CD4-positive, alpha-beta T cell (primary cell): ENCODE results near the gene HBG1. TPM values are rescaled to one million over a fixed set of nuclear protein-coding genes. Genes with fewer than 3 reads are reported as not detected.

Experiments
- ATAC-seq: fragments of 200-7000 bp; cut with Tn5 transposase; one replicate; pipeline ENCODE4 v1.10.0; 2022; ENCODE audit warnings: mild to moderate bottlenecking; ENCODE audit not compliant: poor library complexity
- CTCF ChIA-PET: fragments of 350-600 bp; sonication (Branson Sonifier 250); formaldehyde crosslinking; loops from one replicate; lab custom pipeline; 2021; ENCODE audit warnings: antibody characterized with exemption, inconsistent platforms; lab: Charles Lee
- POLR2A ChIA-PET: fragments of 350-600 bp; sonication (Branson Sonifier 250); formaldehyde crosslinking; loops from one replicate; lab custom pipeline; 2021; ENCODE audit warnings: antibody characterized with exemption, inconsistent platforms; lab: Charles Lee
- DNase-seq, 14 experiments: peaks; one replicate each; pipeline ENCODE4 v3.0.0-alpha.2; 2013 to 2020; ENCODE audit warnings: mixed read lengths in 2 of 14
- H3K27ac ChIP-seq, 2 donors: one replicate each; pipeline versions ENCODE4 v1.5.1 to v1.7.0; 2013; ENCODE audit warnings: low read length in 2 of 2, low read depth in 1 of 2, mild to moderate bottlenecking in 1 of 2
- H3K27me3 ChIP-seq, 2 experiments: 1 replicate in 1 of 2; 2 replicates in 1 of 2; pipeline versions ENCODE4 v1.6.1 to v1.7.0; 2013; ENCODE audit warnings: low read length in 2 of 2, control low read depth in 1 of 2, mild to moderate bottlenecking in 1 of 2, moderate library complexity in 1 of 2; ENCODE audit not compliant: insufficient read depth in 2 of 2, control insufficient read depth in 1 of 2
- H3K36me3 ChIP-seq: one replicate; pipeline ENCODE4 v1.6.1; 2013; ENCODE audit warnings: low read length, control low read depth; ENCODE audit not compliant: insufficient read depth
- H3K4me1 ChIP-seq: one replicate; pipeline ENCODE4 v1.6.1; 2013; ENCODE audit warnings: low read length, control low read depth; ENCODE audit not compliant: insufficient read depth
- H3K4me3 ChIP-seq: one replicate; pipeline ENCODE4 v1.5.1; 2013; ENCODE audit warnings: mild to moderate bottlenecking, low read length, moderate library complexity
- H3K9me3 ChIP-seq, 2 experiments: 1 replicate in 1 of 2; 2 replicates in 1 of 2; pipeline versions ENCODE4 v1.6.1 to v1.7.0; 2013; ENCODE audit warnings: low read length in 2 of 2, mild to moderate bottlenecking in 2 of 2, control low read depth in 1 of 2, moderate library complexity in 1 of 2; ENCODE audit not compliant: control insufficient read depth in 1 of 2, insufficient read depth in 1 of 2
- H3K27ac Mint-ChIP-seq: one replicate; pipeline ENCODE4 v1.8.0; 2020; ENCODE audit warnings: mixed read lengths
- H3K27me3 Mint-ChIP-seq: one replicate; pipeline ENCODE4 v1.8.0; 2021; ENCODE audit warnings: mixed read lengths
- H3K36me3 Mint-ChIP-seq: one replicate; pipeline ENCODE4 v1.8.0; 2021; ENCODE audit warnings: low read depth, mixed read lengths
- H3K4me1 Mint-ChIP-seq: one replicate; pipeline ENCODE4 v1.8.0; 2021; ENCODE audit warnings: low read depth, mixed read lengths
- H3K4me3 Mint-ChIP-seq: one replicate; pipeline ENCODE4 v1.8.0; 2020; ENCODE audit warnings: mild to moderate bottlenecking, mixed read lengths
- H3K9me3 Mint-ChIP-seq: one replicate; pipeline ENCODE4 v1.8.0; 2020; ENCODE audit warnings: mixed read lengths
- CTCF ChIP-seq: fragments of 200-600 bp; IDR thresholded peaks from one replicate; pipeline ENCODE4 v1.8.0; 2022; ENCODE audit warnings: antibody characterized with exemption, mild to moderate bottlenecking
- intact Hi-C, 2 experiments: fragments of 100-400 bp; cut with DNase I in 1 of 2; cut with micrococcal nuclease in 1 of 2; formaldehyde crosslinking; loops; one replicate each; pipeline versions ENCODE4 v1.15.1 to v1.9.0; 2023 to 2025; cut with DNase I, micrococcal nuclease
- total RNA-seq, 174 experiments: library from RNA in 2 of 174; stranded (reverse) in 2 of 174; gene quantifications; one replicate each; pipeline ENCODE4 v1.2.3 and lab custom pipeline; 2021 to 2026

The HBG1 gene
- total RNA-seq, 2 experiments from 2014 or later: not detected

DNA sequence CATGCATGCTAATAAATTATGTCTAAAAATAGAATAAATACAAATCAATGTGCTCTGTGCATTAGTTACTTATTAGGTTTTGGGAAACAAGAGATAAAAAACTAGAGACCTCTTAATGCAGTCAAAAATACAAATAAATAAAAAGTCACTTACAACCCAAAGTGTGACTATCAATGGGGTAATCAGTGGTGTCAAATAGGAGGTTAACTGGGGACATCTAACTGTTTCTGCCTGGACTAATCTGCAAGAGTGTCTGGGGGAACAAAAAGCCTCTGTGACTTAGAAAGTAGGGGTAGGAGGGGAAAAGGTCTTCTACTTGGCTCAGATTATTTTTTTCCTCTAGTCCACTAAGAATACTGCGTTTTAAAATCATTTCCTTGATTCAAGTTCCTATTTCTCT lies 22.0 kb downstream of the HBG1 start:
- no peak overlapping the region for H3K27ac ChIP-seq
- ATAC-seq (no peak), DNase-seq (no peak)
- no peak overlapping the region for H3K4me3 ChIP-seq
- no peaks in the 10 kb centered on the region for H3K36me3 ChIP-seq
- Mint-ChIP-seq H3K27me3 (peaks cover 6% of the 10 kb centered on the region), H3K36me3 (no peaks in the 10 kb centered on the region), H3K9me3 (no peaks in the 10 kb centered on the region), H3K4me1 (no peaks in the 10 kb centered on the region), H3K27ac (no peak overlapping the region), H3K4me3 (no peak overlapping the region)
- peaks cover 0 to 13% of the 10 kb centered on the region in 2 experiments for H3K27me3 ChIP-seq
- no peak for TF ChIP-seq CTCF
- no peaks in the 10 kb centered on the region for H3K4me1 ChIP-seq
- intact Hi-C loops: no loop called here
- peaks cover 0 to 12% of the 10 kb centered on the region in 2 experiments for H3K9me3 ChIP-seq
- ChIA-PET POLR2A (no interaction called here), CTCF (no interaction called here)

GRCh38 chr11:5226732-5227310 lies 22.8 kb downstream of the HBG1 start, which contains the start of gene HBB:
Gene HBB (minus strand): TSS chr11:5227071. CDS start chr11:5227021, 50 bp downstream.
- intact Hi-C loops: no loop called here
- Mint-ChIP-seq H3K27ac (no peak within 1 kb of the TSS), H3K36me3 (no peaks in the 10 kb centered on the region), H3K4me3 (no peak within 1 kb of the TSS), H3K27me3 (peaks cover 6% of the 10 kb centered on the region), H3K9me3 (no peaks in the 10 kb centered on the region), H3K4me1 (no peaks in the 10 kb centered on the region)
- no peak for ATAC-seq
- CTCF ChIA-PET: no interaction called here
- H3K27ac ChIP-seq: no peak within 1 kb of the TSS
- POLR2A ChIA-PET: no interaction called here
- TF ChIP-seq CTCF: no peak
- no peak for DNase-seq
- no peak within 1 kb of the TSS for H3K4me3 ChIP-seq
- peaks cover 0 to 12% of the 10 kb centered on the region in 2 experiments for H3K9me3 ChIP-seq
- no peaks in the 10 kb centered on the region for H3K4me1 ChIP-seq
- no peaks in the 10 kb centered on the region for H3K36me3 ChIP-seq
- H3K27me3 ChIP-seq: peaks cover 0 to 13% of the 10 kb centered on the region in 2 experiments

- H3K27ac ChIP-seq: no peak overlapping the region
Measured at GRCh38 chr11:5225480-5225871, 24.2 kb downstream of the HBG1 start.

More at GRCh38 chr11:5225480-5225871, 24.2 kb downstream of the HBG1 start:
- DNase-seq (no peak), ATAC-seq (no peak)
- Mint-ChIP-seq H3K27me3 (peaks cover 6% of the 10 kb centered on the region), H3K27ac (no peak overlapping the region), H3K36me3 (no peaks in the 10 kb centered on the region), H3K4me3 (no peak overlapping the region), H3K4me1 (no peaks in the 10 kb centered on the region), H3K9me3 (no peaks in the 10 kb centered on the region)
- TF ChIP-seq CTCF: no peak
- Histone ChIP-seq H3K36me3 (no peaks in the 10 kb centered on the region), H3K9me3 (peaks cover 6 to 12% of the 10 kb centered on the region in 2 experiments), H3K4me1 (no peaks in the 10 kb centered on the region), H3K27me3 (peaks cover 0 to 13% of the 10 kb centered on the region in 2 experiments), H3K4me3 (no peak overlapping the region)
- POLR2A ChIA-PET: no interaction called here
- intact Hi-C loops: no loop called here
- CTCF ChIA-PET: no interaction called here
